Prostate gland (tissue), 2 donors: ENCODE measurements around the gene KCNQ1.

Experiments
- POLR2A ChIP-seq: fragments of 450-650 bp; IDR thresholded peaks from one replicate; pipeline ENCODE4 v1.6.1; 2016; ENCODE audit warnings: antibody characterized with exemption, mild to moderate bottlenecking
- POLR2AphosphoS5 ChIP-seq: sonication (generic); formaldehyde crosslinking; IDR thresholded peaks from one replicate; pipeline ENCODE4 v1.6.1; 2017; ENCODE audit warnings: antibody characterized with exemption
- TF ChIP-seq, protein P1 (sequence below), 4 experiments: fragments of 200-600 bp in 2 of 4; fragments of 450-650 bp in 2 of 4; sonication (generic) in 2 of 4; IDR thresholded peaks; 1 replicate in 3 of 4; 2 replicates in 1 of 4; pipeline ENCODE4 v1.5.1; 2016 to 2019; ENCODE audit warnings: antibody characterized with exemption in 4 of 4, mild to moderate bottlenecking in 2 of 4, moderate library complexity in 2 of 4

DNA sequence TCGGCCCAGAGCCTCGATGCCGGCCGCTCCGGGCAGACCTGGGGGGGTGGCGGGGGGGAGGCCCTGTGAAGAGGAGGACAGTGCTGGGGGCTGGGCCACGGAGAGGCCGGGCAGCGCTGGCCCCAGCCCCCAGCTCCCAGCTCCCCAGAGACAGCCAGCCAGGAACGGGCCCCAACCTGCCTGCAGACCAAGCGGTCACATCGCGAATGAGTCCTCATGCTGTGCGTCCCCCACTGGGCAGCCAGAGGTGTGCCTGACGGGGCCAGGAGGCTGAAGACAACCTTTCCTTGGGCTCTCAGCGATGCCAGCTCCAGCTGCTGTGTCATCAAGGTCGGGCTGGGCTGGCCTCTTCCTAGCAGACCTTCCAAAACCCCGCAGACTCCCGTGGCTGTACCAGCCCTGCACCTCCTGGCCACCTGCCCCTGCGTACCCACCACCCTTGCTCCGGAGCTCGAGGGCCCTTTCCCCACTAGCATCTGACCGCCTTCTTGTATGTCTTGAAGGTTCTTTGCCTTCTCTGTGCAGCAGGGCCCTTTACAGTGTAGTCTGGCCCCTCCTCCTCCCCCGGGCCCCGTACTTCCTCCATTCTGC is 352.4 kb downstream of the KCNQ1 start:
- TF ChIP-seq, protein P1, sequence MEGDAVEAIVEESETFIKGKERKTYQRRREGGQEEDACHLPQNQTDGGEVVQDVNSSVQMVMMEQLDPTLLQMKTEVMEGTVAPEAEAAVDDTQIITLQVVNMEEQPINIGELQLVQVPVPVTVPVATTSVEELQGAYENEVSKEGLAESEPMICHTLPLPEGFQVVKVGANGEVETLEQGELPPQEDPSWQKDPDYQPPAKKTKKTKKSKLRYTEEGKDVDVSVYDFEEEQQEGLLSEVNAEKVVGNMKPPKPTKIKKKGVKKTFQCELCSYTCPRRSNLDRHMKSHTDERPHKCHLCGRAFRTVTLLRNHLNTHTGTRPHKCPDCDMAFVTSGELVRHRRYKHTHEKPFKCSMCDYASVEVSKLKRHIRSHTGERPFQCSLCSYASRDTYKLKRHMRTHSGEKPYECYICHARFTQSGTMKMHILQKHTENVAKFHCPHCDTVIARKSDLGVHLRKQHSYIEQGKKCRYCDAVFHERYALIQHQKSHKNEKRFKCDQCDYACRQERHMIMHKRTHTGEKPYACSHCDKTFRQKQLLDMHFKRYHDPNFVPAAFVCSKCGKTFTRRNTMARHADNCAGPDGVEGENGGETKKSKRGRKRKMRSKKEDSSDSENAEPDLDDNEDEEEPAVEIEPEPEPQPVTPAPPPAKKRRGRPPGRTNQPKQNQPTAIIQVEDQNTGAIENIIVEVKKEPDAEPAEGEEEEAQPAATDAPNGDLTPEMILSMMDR (IDR thresholded peaks at IDR 0.05), result no peak
- TF ChIP-seq POLR2A (no peak), POLR2AphosphoS5 (no peak)
